GM23248 (cell line): ENCODE data around the gene IFNL1.

Experiments
- EZH2 ChIP-seq: fragments of 200-600 bp; sonication (generic); IDR thresholded peaks from 2 replicates; pipeline ENCODE4 v1.6.1; 2018; ENCODE audit warnings: antibody characterized with exemption, mild to moderate bottlenecking; ENCODE audit not compliant: insufficient read depth, poor library complexity, severe bottlenecking
- EZH2phosphoT487 ChIP-seq: fragments of 200-600 bp; sonication (generic); IDR thresholded peaks from 2 replicates; pipeline ENCODE4 v1.6.1; 2018; ENCODE audit warnings: antibody characterized with exemption, moderate library complexity, mild to moderate bottlenecking, low read depth; ENCODE audit not compliant: insufficient read depth

- no peak for TF ChIP-seq EZH2
- TF ChIP-seq EZH2phosphoT487: no peak
Measured at GRCh38 chr19:39315933-39316332, 19.7 kb downstream of the IFNL1 start.
